HCT116 (cell line): ENCODE results near the gene MEIOC. TPM values are rescaled to one million over a fixed set of nuclear protein-coding genes. Genes with fewer than 3 reads are reported as not detected.

Experiments
- ATAC-seq: fragments of 200-7000 bp; cut with Tn5 transposase; 2 replicates; pipeline ENCODE4 v1.9.1; 2020; ENCODE audit warnings: mild to moderate bottlenecking, moderate library complexity
- BruUV-seq: library from RNA; stranded (reverse); fragments of 400-500 nt; replicated peaks from 2 replicates; lab custom pipeline; 2021; lab: Mats Ljungman, UMichigan
- CTCF ChIA-PET: fragments of 300-600 bp; sonication (Branson Sonifier 250); formaldehyde crosslinking; loops from one replicate; lab custom pipeline; 2021; ENCODE audit warnings: antibody characterized with exemption; lab: Charles Lee
- POLR2A ChIA-PET: fragments of 300-600, 350-600 bp; sonication (Branson Sonifier 250); formaldehyde crosslinking; loops from one replicate; lab custom pipeline; 2021; ENCODE audit warnings: antibody characterized with exemption; lab: Charles Lee
- RAD21 ChIA-PET, 2 experiments: fragments of 300-600 bp; sonication (Branson Sonifier 250); formaldehyde crosslinking; loops; one replicate each; lab custom pipeline; 2023; ENCODE audit warnings: low total read pairs in 2 of 2; ENCODE audit not compliant: uncharacterized antibody in 2 of 2, unreplicated experiment in 2 of 2, low non-redundant PET in 1 of 2; lab: Charles Lee
- DNase-seq: peaks from one replicate; pipeline ENCODE4 v3.0.0-alpha.2; 2010; ENCODE audit warnings: low read depth, low spot score
- H2AFZ ChIP-seq: fragments of 200-600 bp; shearing (Covaris generic), sonication (generic); 2 replicates; pipeline ENCODE4 v1.6.1; 2017; ENCODE audit warnings: low read depth, mixed run types, mixed read lengths, antibody characterized with exemption, low read length; ENCODE audit not compliant: poor library complexity, severe bottlenecking
- H3K27ac ChIP-seq: 2 replicates; pipeline ENCODE4 v1.5.1; 2012; ENCODE audit warnings: low read depth, low read length
- H3K27me3 ChIP-seq: fragments of 200-600 bp; sonication (generic); 2 replicates; pipeline ENCODE4 v1.6.1; 2016; ENCODE audit warnings: mixed run types, low read length, mixed read lengths; ENCODE audit not compliant: insufficient read depth
- H3K36me3 ChIP-seq, 2 experiments: fragments of 200-500 bp in 1 of 2; fragments of 200-600 bp in 1 of 2; sonication (Bioruptor generic) in 1 of 2; sonication (generic) in 1 of 2; 2 replicates each; pipeline versions ENCODE4 v1.5.1 to v1.6.1; 2014 to 2016; ENCODE audit warnings: low read length in 2 of 2, inconsistent platforms in 1 of 2, mixed read lengths in 1 of 2, mixed run types in 1 of 2; ENCODE audit not compliant: insufficient read depth in 2 of 2, control insufficient read depth in 1 of 2
- H3K4me1 ChIP-seq, 2 experiments: fragments of 200-600 bp in 1 of 2; sonication (generic) in 1 of 2; 2 replicates each; pipeline versions ENCODE4 v1.5.1 to v1.6.1; 2012 to 2017; ENCODE audit warnings: low read length in 2 of 2, inconsistent platforms in 1 of 2, mild to moderate bottlenecking in 1 of 2, mixed read lengths in 1 of 2, mixed run types in 1 of 2, moderate library complexity in 1 of 2; ENCODE audit not compliant: insufficient read depth in 2 of 2, control insufficient read depth in 1 of 2
- H3K4me2 ChIP-seq: fragments of 200-600 bp; sonication (generic); 2 replicates; pipeline ENCODE4 v1.6.1; 2017; ENCODE audit warnings: mixed run types, low read length, mixed read lengths
- H3K4me3 ChIP-seq, 2 experiments: fragments of 200-600 bp in 1 of 2; sonication (generic) in 1 of 2; replicated peaks in 1 of 2; 2 replicates each; pipeline ENCODE4 v1.5.1; 2011 to 2016; ENCODE audit warnings: low read length in 2 of 2, control low read depth in 1 of 2, low read depth in 1 of 2, mild to moderate bottlenecking in 1 of 2, mixed read lengths in 1 of 2, mixed run types in 1 of 2
- H3K79me2 ChIP-seq: fragments of 200-600 bp; sonication (generic); 2 replicates; pipeline ENCODE4 v1.6.1; 2017; ENCODE audit warnings: mild to moderate bottlenecking, mixed run types, low read length, moderate library complexity, mixed read lengths; ENCODE audit not compliant: insufficient read depth
- H3K9ac ChIP-seq: fragments of 200-600 bp; sonication (generic); 2 replicates; pipeline ENCODE4 v1.6.1; 2016; ENCODE audit warnings: low read length, mixed read lengths
- H3K9me2 ChIP-seq: fragments of 200-600 bp; sonication (generic), shearing (Covaris generic); 2 replicates; pipeline ENCODE4 v1.6.1; 2017; ENCODE audit warnings: mixed run types, mild to moderate bottlenecking, moderate library complexity; ENCODE audit not compliant: insufficient read depth
- H3K9me3 ChIP-seq, 2 experiments: fragments of 200-500 bp in 1 of 2; fragments of 200-600 bp in 1 of 2; sonication (Bioruptor generic) in 1 of 2; sonication (generic) in 1 of 2; 2 replicates each; pipeline ENCODE4 v1.6.1; 2014 to 2017; ENCODE audit warnings: low read length in 2 of 2, mixed read lengths in 2 of 2, inconsistent platforms in 1 of 2, low read depth in 1 of 2, mild to moderate bottlenecking in 1 of 2, mixed run types in 1 of 2, moderate library complexity in 1 of 2; ENCODE audit not compliant: control insufficient read depth in 1 of 2, insufficient read depth in 1 of 2
- H4K20me1 ChIP-seq: fragments of 200-600 bp; sonication (generic), shearing (Covaris generic); 2 replicates; pipeline ENCODE4 v1.6.1; 2017; ENCODE audit warnings: mixed run types, mild to moderate bottlenecking, moderate library complexity; ENCODE audit not compliant: insufficient read depth
- ATF3 ChIP-seq: IDR thresholded peaks from 2 replicates; pipeline ENCODE4 v1.6.1; 2012
- CBX3 ChIP-seq: IDR thresholded peaks from 2 replicates; pipeline ENCODE4 v1.6.1; 2012; ENCODE audit warnings: low read depth
- CEBPB ChIP-seq: IDR thresholded peaks from 2 replicates; pipeline ENCODE4 v1.6.1; 2012; ENCODE audit warnings: low read depth
- EZH2 ChIP-seq: fragments of 200-600 bp; sonication (generic); IDR thresholded peaks from 2 replicates; pipeline ENCODE4 v1.6.1; 2017; ENCODE audit warnings: antibody characterized with exemption, mixed run types
- EZH2phosphoT487 ChIP-seq: fragments of 200-600 bp; IDR thresholded peaks from 2 replicates; pipeline ENCODE4 v1.6.1; 2018; ENCODE audit warnings: antibody characterized with exemption, borderline replicate concordance
- FOSL1 ChIP-seq: IDR thresholded peaks from 2 replicates; pipeline ENCODE4 v1.6.1; 2012; ENCODE audit warnings: low read depth
- POLR2AphosphoS5 ChIP-seq: IDR thresholded peaks from 2 replicates; pipeline ENCODE4 v1.6.1; 2011; ENCODE audit warnings: mild to moderate bottlenecking, low read depth, low read length, moderate library complexity
- RAD21 ChIP-seq: IDR thresholded peaks from 2 replicates; pipeline ENCODE4 v1.6.1; 2012; ENCODE audit warnings: low read depth, mild to moderate bottlenecking
- REST ChIP-seq: IDR thresholded peaks from 2 replicates; pipeline ENCODE4 v1.6.1; 2012; ENCODE audit warnings: low read depth
- SIN3A ChIP-seq: IDR thresholded peaks from 2 replicates; pipeline ENCODE4 v1.6.1; 2012; ENCODE audit warnings: low read depth
- SP1 ChIP-seq: IDR thresholded peaks from 2 replicates; pipeline ENCODE4 v1.6.1; 2012; ENCODE audit warnings: low read depth
- TCF7L2 ChIP-seq: IDR thresholded peaks from 2 replicates; pipeline ENCODE4 v1.7.0; 2011; ENCODE audit warnings: borderline replicate concordance, inconsistent platforms; ENCODE audit not compliant: insufficient read depth, insufficient read length; ENCODE audit errors: extremely low read depth
- ZNF274 ChIP-seq: fragments of 200-500 bp; sonication (Bioruptor generic); IDR thresholded peaks from 2 replicates; pipeline ENCODE4 v1.6.1; 2014; ENCODE audit warnings: mild to moderate bottlenecking, low read depth, low read length, inconsistent platforms
- intact Hi-C: fragments of 100-400 bp; cut with micrococcal nuclease; formaldehyde crosslinking; loops from 2 replicates; pipeline ENCODE4 v1.10.0; 2022
- total RNA-seq: library from RNA; stranded (reverse); gene quantifications from one replicate; pipeline ENCODE4 v1.2.1, GENCODE V29; 2021; ENCODE audit not compliant: unreplicated experiment
- TF ChIP-seq, protein P1 (sequence below): IDR thresholded peaks from 2 replicates; pipeline ENCODE4 v1.6.1; 2011; ENCODE audit warnings: mild to moderate bottlenecking, low read length, moderate library complexity; ENCODE audit not compliant: insufficient replicate concordance; ENCODE audit errors: extremely low read depth
- TF ChIP-seq, protein P2 (sequence below): IDR thresholded peaks from 2 replicates; pipeline ENCODE4 v1.6.1; 2012

Gene MEIOC
- total RNA-seq, 1 experiment from 2014 or later, result not detected

DNA sequence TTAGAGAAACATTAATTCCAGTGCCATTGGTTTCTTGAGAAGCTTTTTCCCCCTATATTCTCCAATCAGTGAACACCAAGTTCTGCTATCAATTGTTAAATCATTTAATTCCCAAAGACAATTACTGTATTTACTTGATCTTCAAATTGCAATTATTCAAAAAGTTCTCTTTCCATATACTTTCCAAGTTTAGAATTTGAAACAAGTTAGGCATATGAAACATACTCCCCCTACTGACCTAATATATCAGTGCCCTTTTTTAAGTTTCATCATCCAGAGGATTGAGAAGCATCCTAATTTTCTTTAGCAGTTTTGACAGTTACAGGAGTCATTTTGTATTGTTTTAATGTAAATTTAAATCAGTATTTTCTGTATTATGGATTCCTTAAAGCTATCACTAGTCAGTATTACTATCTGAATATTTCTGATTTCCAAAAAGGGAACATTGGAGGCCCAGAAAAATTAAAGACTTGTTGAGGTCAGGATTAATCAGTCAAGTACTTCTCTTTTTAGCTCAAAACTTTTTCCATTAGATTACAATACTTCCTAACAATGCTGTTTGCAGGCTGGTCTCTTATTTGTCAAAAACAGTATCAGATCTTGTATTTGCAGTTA lies 16.3 kb downstream of the MEIOC start (continued):
- TF ChIP-seq EZH2phosphoT487, result no peak
- TF ChIP-seq FOSL1, result no peak
- TF ChIP-seq, all 23 proteins: peak for 4

GRCh38 chr17:44673893-44674292 lies 17.6 kb downstream of the MEIOC start:
- peaks cover 0 to 7% of the 10 kb centered on the region in 2 experiments; a peak in 1 of 4 replicates for H3K4me1 ChIP-seq
- H3K9me2 ChIP-seq, result no peaks in the 10 kb centered on the region
- TF ChIP-seq EZH2phosphoT487 (no peak), RAD21 (no peak), SP1 (no peak), EZH2 (no peak), CBX3 (no peak), FOSL1 (no peak), ZNF274 (no peak), ATF3 (no peak), SIN3A (no peak), POLR2AphosphoS5 (no peak), CEBPB (no peak), TCF7L2 (no peak), REST (no peak)
- TF ChIP-seq, protein P1, sequence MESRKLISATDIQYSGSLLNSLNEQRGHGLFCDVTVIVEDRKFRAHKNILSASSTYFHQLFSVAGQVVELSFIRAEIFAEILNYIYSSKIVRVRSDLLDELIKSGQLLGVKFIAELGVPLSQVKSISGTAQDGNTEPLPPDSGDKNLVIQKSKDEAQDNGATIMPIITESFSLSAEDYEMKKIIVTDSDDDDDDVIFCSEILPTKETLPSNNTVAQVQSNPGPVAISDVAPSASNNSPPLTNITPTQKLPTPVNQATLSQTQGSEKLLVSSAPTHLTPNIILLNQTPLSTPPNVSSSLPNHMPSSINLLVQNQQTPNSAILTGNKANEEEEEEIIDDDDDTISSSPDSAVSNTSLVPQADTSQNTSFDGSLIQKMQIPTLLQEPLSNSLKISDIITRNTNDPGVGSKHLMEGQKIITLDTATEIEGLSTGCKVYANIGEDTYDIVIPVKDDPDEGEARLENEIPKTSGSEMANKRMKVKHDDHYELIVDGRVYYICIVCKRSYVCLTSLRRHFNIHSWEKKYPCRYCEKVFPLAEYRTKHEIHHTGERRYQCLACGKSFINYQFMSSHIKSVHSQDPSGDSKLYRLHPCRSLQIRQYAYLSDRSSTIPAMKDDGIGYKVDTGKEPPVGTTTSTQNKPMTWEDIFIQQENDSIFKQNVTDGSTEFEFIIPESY, result no peak
- TF ChIP-seq, protein P2, sequence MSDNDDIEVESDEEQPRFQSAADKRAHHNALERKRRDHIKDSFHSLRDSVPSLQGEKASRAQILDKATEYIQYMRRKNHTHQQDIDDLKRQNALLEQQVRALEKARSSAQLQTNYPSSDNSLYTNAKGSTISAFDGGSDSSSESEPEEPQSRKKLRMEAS, result no peak
- TF ChIP-seq, all 23 proteins: peak for 0
- H3K4me3 ChIP-seq, result no peak overlapping the region
- no peaks in the 10 kb centered on the region for H3K27me3 ChIP-seq
- no peaks in the 10 kb centered on the region for H3K79me2 ChIP-seq
- H2AFZ ChIP-seq, result no peak overlapping the region
- no peak overlapping the region for H3K9ac ChIP-seq
- DNase-seq (no peak), ATAC-seq (no peak)
- H3K27ac ChIP-seq, result no peak overlapping the region
- RAD21 ChIA-PET, result no interaction called here
- POLR2A ChIA-PET, result no interaction called here
- H3K9me3 ChIP-seq, result no peaks in the 10 kb centered on the region
- H4K20me1 ChIP-seq, result no peaks in the 10 kb centered on the region
- BruUV-seq, result no TSS peak
- no peak overlapping the region for H3K4me2 ChIP-seq
- CTCF ChIA-PET, result interaction anchor here (0.8 to 0.9 kb wide), 2 partner anchors 17 to 140 kb away, joined by 3 to 4 read pairs; no protein-coding TSS in a partner anchor
- intact Hi-C loops, result no loop called here
- peaks cover 0 to 7% of the 10 kb centered on the region in 2 experiments; a peak in 2 of 4 replicates for H3K36me3 ChIP-seq
